ENCODE data around the gene BCAP31. TPM values are rescaled to one million over a fixed set of nuclear protein-coding genes. Genes with fewer than 3 reads are reported as not detected.
"Not testable (repeated sequence)": the region's sequence is repeated elsewhere in the genome, so short reads cannot be mapped to it uniquely, and the experiment has no call there.

Gene BCAP31
- total RNA-seq, 2 experiments from 2014 or later = 43.0 to 72.0 TPM

DNA sequence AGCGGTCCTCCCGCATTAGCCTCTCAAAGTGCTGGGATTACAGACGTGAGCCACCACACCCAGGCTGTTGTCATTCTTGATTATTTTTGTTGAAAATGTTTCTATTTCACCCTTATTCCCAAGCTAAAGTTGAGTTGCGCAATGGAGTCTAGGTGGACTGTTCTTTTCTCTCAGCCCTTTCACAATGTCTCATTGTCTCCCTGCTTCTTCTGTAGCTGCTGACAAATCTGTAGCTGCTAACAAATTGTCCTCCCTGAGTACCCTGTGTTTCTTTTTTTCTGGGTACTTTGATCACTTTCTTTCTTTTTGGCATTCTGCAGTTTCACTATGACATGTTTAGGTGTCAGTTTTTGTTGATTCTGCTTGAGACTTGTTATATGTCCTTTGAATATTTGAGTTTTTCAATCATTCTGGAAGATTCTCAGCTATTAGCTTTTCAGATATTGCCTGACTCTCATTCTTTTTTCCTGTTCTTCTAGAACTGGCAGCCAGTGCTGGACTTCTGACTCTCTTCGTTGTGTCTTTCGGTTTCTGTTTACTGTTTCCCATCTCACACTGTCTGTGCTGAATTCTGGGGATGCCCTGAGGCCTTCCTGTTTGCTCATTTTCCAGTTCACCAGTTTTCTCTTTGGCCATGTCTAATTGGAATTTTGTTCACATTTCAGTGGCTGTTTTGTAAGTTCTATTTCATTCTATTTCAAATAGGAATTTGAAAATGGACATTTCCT is 7.1 kb upstream of the BCAP31 start:
- no TSS peak for BruUV-seq (replicated peaks)
- no peak overlapping the region for H2AFZ ChIP-seq (ENCODE audit: low read length)
- DNase-seq (ENCODE audit: low spot score) = no peak
- H4K20me1 ChIP-seq (ENCODE audit: insufficient read depth, low read length) = no peaks in the 10 kb centered on the region
- no peak overlapping the region for H3K27ac ChIP-seq (ENCODE audit: low read depth, low read length, poor library complexity, severe bottlenecking)
- H3K9me3 ChIP-seq (ENCODE audit: low read length) = no peaks in the 10 kb centered on the region
- H3K79me2 ChIP-seq (ENCODE audit: insufficient read depth, low read depth, low read length) = no peaks in the 10 kb centered on the region
- H3K9me2 ChIP-seq (ENCODE audit: insufficient read depth, low read length) = no peaks in the 10 kb centered on the region
- peaks cover 32% of the 10 kb centered on the region for H3K4me1 ChIP-seq (ENCODE audit: insufficient read depth, low read length, poor library complexity, severe bottlenecking)
- intact Hi-C loops (cut with micrococcal nuclease; ENCODE audit: unreplicated experiment) = no loop called here
- CTCF ChIA-PET (ENCODE audit: unreplicated experiment) = no interaction called here
- H3K4me3 ChIP-seq (ENCODE audit: low read depth, low read length, poor library complexity, severe bottlenecking) = no peak overlapping the region
- TF ChIP-seq, protein P1, sequence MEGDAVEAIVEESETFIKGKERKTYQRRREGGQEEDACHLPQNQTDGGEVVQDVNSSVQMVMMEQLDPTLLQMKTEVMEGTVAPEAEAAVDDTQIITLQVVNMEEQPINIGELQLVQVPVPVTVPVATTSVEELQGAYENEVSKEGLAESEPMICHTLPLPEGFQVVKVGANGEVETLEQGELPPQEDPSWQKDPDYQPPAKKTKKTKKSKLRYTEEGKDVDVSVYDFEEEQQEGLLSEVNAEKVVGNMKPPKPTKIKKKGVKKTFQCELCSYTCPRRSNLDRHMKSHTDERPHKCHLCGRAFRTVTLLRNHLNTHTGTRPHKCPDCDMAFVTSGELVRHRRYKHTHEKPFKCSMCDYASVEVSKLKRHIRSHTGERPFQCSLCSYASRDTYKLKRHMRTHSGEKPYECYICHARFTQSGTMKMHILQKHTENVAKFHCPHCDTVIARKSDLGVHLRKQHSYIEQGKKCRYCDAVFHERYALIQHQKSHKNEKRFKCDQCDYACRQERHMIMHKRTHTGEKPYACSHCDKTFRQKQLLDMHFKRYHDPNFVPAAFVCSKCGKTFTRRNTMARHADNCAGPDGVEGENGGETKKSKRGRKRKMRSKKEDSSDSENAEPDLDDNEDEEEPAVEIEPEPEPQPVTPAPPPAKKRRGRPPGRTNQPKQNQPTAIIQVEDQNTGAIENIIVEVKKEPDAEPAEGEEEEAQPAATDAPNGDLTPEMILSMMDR (conservative IDR thresholded peaks at IDR 0.05; ENCODE audit: low read length) = no peak
- no peak for TF ChIP-seq EZH2phosphoT487 (IDR thresholded peaks at IDR 0.05; ENCODE audit: borderline replicate concordance, low read depth, low read length)
- H3K4me2 ChIP-seq (ENCODE audit: low read length) = no peak overlapping the region
- POLR2A ChIA-PET = no interaction called here
- no peaks in the 10 kb centered on the region; the same call in 1 of the 2 replicates for H3K36me3 ChIP-seq (ENCODE audit: insufficient read depth, low read length)

DNA sequence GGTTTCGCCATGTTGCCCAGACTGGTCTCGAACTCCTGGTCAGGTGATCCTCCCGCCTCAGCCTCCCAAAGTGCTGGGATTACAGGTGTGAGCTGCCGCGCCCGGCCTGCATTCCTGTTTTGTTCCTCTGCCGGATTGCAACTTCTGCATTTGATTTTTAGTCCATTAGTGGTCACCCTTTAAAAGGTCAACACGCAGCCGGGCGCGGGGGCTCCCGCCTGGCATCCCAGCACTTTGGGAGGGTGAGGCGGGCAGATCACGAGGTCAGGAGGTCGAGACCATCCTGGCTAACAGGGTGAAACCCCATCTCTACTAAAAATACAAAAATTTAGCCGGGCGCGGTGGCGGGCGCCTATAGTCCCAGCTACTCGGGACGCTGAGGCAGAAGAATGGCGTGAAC is 5.9 kb upstream of the BCAP31 start:
- H3K9me2 ChIP-seq (ENCODE audit: insufficient read depth, low read length); H3K4me2 ChIP-seq (ENCODE audit: low read length); intact Hi-C loops (cut with micrococcal nuclease; ENCODE audit: unreplicated experiment); H4K20me1 ChIP-seq (ENCODE audit: insufficient read depth, low read length); H2AFZ ChIP-seq (ENCODE audit: low read length); H3K36me3 ChIP-seq (ENCODE audit: insufficient read depth, low read length); H3K9me3 ChIP-seq (ENCODE audit: low read length); DNase-seq (ENCODE audit: low spot score); H3K27ac ChIP-seq (ENCODE audit: low read depth, low read length, poor library complexity, severe bottlenecking); POLR2A ChIA-PET; CTCF ChIA-PET (ENCODE audit: unreplicated experiment); H3K4me3 ChIP-seq (ENCODE audit: low read depth, low read length, poor library complexity, severe bottlenecking); BruUV-seq (replicated peaks); H3K79me2 ChIP-seq (ENCODE audit: insufficient read depth, low read depth, low read length): not testable (repeated sequence)
- peaks cover 37% of the 10 kb centered on the region for H3K4me1 ChIP-seq (ENCODE audit: insufficient read depth, low read length, poor library complexity, severe bottlenecking)

DNA sequence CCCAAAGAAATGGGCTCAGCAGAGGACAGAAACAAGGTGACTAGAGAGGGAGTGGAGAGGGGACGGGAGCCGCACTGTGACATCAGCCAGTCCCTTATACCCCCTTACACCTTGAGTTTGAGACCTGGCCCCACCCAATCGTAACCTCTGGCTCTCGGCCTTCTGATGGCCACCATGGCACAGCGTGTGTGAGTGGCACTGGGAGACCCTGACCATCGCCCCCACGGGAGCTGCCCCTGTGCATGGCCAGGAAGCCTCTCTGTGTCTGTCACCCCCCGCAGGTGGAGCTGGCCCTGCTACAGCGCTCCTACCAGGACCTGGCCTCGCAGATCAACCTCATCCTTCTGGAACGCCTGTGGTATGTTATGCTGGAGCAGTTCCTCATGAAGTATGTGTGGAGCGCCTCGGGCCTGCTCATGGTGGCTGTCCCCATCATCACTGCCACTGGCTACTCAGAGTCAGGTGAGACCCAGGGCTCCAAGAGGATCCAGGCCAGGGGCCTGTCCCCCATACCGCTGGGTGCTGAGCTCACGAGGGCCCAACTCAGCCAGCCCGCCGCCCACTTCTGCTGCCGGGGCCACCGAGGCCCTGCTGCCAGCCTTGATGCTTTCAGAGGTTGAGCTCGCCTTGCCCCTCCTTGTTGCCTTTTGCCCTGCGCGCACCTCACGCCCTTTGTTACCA is 4.9 kb upstream of the BCAP31 start:
- H3K79me2 ChIP-seq (ENCODE audit: insufficient read depth, low read depth, low read length) = no peaks in the 10 kb centered on the region
- peaks cover 38% of the 10 kb centered on the region for H3K4me1 ChIP-seq (ENCODE audit: insufficient read depth, low read length, poor library complexity, severe bottlenecking)
- H3K4me2 ChIP-seq (ENCODE audit: low read length) = no peak overlapping the region
- no peak overlapping the region for H3K4me3 ChIP-seq (ENCODE audit: low read depth, low read length, poor library complexity, severe bottlenecking)
- no peak for DNase-seq (ENCODE audit: low spot score)
- no peak overlapping the region for H2AFZ ChIP-seq (ENCODE audit: low read length)
- POLR2A ChIA-PET = interaction anchor here (0.6 kb wide), 1 partner anchor 172 kb away, joined by 3 read pairs; no protein-coding TSS in a partner anchor
- TF ChIP-seq, protein P1 (conservative IDR thresholded peaks at IDR 0.05; ENCODE audit: low read length) = no peak
- no peak for TF ChIP-seq EZH2phosphoT487 (IDR thresholded peaks at IDR 0.05; ENCODE audit: borderline replicate concordance, low read depth, low read length)
- H3K9me3 ChIP-seq (ENCODE audit: low read length) = no peaks in the 10 kb centered on the region
- CTCF ChIA-PET (ENCODE audit: unreplicated experiment) = no interaction called here
- no peak overlapping the region for H3K27ac ChIP-seq (ENCODE audit: low read depth, low read length, poor library complexity, severe bottlenecking)
- no TSS peak for BruUV-seq (replicated peaks)
- H4K20me1 ChIP-seq (ENCODE audit: insufficient read depth, low read length) = no peaks in the 10 kb centered on the region
- no peaks in the 10 kb centered on the region for H3K9me2 ChIP-seq (ENCODE audit: insufficient read depth, low read length)
- intact Hi-C loops (cut with micrococcal nuclease; ENCODE audit: unreplicated experiment) = no loop called here
- H3K36me3 ChIP-seq (ENCODE audit: insufficient read depth, low read length) = no peaks in the 10 kb centered on the region; the same call in 1 of the 2 replicates

Data from OCI-LY7 (cell line).